WTC11 (cell line): ENCODE results near the gene ZDBF2.

Source experiments
- CBFB ChIP-seq: sonication (generic); formaldehyde crosslinking; IDR thresholded peaks from 2 replicates; pipeline ENCODE4 v1.8.1; 2022; ENCODE audit warnings: mild to moderate bottlenecking, low read depth, missing genetic modification reagents
- CREM ChIP-seq: sonication (generic); formaldehyde crosslinking; IDR thresholded peaks from 2 replicates; pipeline ENCODE4 v1.8.1; 2022; ENCODE audit warnings: mild to moderate bottlenecking, missing genetic modification reagents, moderate library complexity
- ELF4 ChIP-seq: sonication (generic); formaldehyde crosslinking; IDR thresholded peaks from 2 replicates; pipeline ENCODE4 v1.8.1; 2022; ENCODE audit warnings: low read depth, mild to moderate bottlenecking, moderate library complexity, missing genetic modification reagents
- ESRRA ChIP-seq: sonication (generic); formaldehyde crosslinking; IDR thresholded peaks from 2 replicates; pipeline ENCODE4 v1.8.1; 2022; ENCODE audit warnings: mild to moderate bottlenecking, missing genetic modification reagents, borderline replicate concordance
- TP53 ChIP-seq: sonication (generic); formaldehyde crosslinking; IDR thresholded peaks from 2 replicates; pipeline ENCODE4 v1.8.1; 2023; ENCODE audit warnings: mild to moderate bottlenecking, missing genetic modification reagents
- TF ChIP-seq, protein P1 (sequence below): fragments of 200-600 bp; IDR thresholded peaks from 2 replicates; pipeline ENCODE4 v1.8.0; 2022; ENCODE audit warnings: antibody characterized with exemption
- TF ChIP-seq, protein P2 (sequence below): sonication (generic); formaldehyde crosslinking; IDR thresholded peaks from 2 replicates; pipeline ENCODE4 v1.8.0; 2022; ENCODE audit warnings: mild to moderate bottlenecking, missing genetic modification reagents
- TF ChIP-seq, protein P3 (sequence below): sonication (generic); formaldehyde crosslinking; IDR thresholded peaks from 2 replicates; pipeline ENCODE4 v1.8.1; 2022; ENCODE audit warnings: low read depth, missing genetic modification reagents, borderline replicate concordance
- TF ChIP-seq, protein P4 (sequence below): sonication (generic); formaldehyde crosslinking; IDR thresholded peaks from 2 replicates; pipeline ENCODE4 v1.8.1; 2023; ENCODE audit warnings: mild to moderate bottlenecking, missing genetic modification reagents

DNA sequence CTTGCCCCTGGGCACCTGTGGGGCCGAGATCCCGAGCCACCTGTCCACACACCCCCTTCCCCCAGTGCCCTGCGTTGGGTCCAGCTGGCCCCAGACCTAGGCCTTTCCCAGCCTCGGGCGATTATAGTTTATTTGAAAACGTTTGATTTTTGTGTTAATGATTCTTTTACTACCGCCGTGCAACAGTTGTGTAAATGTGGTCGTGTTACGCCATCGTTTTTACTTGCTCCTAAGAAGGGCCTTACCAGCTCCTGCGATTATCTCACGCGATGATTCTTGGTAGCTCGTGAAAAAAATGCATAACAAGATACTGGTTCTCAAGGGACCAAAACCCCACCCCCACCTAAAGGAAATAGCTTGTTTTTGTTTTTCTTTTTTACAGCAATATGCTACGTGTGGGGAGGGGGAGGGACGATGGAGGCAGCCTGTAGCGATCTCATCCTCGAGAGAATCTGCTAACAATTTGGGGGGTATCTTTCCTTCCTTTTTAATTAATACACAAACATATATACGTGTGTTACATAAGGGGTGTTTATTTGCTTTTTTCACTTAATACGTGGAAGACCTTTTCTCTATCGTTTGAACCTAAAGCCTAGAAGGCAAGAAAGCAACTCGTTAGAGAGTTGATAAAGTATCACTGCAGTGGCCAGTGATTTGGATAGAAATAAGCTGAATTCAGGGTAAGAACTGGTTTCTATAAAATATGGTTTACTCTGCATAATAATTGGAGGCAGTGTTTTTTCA, 1.0 kb downstream of the ZDBF2 start:
- TF ChIP-seq CREM (CRISPR knock-in tag) (no peak), ELF4 (CRISPR knock-in tag) (no peak), CBFB (no peak), ESRRA (CRISPR knock-in tag) (no peak), TP53 (CRISPR knock-in tag) (no peak)
- TF ChIP-seq, protein P1, sequence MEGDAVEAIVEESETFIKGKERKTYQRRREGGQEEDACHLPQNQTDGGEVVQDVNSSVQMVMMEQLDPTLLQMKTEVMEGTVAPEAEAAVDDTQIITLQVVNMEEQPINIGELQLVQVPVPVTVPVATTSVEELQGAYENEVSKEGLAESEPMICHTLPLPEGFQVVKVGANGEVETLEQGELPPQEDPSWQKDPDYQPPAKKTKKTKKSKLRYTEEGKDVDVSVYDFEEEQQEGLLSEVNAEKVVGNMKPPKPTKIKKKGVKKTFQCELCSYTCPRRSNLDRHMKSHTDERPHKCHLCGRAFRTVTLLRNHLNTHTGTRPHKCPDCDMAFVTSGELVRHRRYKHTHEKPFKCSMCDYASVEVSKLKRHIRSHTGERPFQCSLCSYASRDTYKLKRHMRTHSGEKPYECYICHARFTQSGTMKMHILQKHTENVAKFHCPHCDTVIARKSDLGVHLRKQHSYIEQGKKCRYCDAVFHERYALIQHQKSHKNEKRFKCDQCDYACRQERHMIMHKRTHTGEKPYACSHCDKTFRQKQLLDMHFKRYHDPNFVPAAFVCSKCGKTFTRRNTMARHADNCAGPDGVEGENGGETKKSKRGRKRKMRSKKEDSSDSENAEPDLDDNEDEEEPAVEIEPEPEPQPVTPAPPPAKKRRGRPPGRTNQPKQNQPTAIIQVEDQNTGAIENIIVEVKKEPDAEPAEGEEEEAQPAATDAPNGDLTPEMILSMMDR = no peak
- TF ChIP-seq, protein P2, sequence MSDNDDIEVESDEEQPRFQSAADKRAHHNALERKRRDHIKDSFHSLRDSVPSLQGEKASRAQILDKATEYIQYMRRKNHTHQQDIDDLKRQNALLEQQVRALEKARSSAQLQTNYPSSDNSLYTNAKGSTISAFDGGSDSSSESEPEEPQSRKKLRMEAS (CRISPR knock-in tag) = no peak
- TF ChIP-seq, protein P3, sequence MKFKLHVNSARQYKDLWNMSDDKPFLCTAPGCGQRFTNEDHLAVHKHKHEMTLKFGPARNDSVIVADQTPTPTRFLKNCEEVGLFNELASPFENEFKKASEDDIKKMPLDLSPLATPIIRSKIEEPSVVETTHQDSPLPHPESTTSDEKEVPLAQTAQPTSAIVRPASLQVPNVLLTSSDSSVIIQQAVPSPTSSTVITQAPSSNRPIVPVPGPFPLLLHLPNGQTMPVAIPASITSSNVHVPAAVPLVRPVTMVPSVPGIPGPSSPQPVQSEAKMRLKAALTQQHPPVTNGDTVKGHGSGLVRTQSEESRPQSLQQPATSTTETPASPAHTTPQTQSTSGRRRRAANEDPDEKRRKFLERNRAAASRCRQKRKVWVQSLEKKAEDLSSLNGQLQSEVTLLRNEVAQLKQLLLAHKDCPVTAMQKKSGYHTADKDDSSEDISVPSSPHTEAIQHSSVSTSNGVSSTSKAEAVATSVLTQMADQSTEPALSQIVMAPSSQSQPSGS (CRISPR knock-in tag) = no peak
- TF ChIP-seq, protein P4, sequence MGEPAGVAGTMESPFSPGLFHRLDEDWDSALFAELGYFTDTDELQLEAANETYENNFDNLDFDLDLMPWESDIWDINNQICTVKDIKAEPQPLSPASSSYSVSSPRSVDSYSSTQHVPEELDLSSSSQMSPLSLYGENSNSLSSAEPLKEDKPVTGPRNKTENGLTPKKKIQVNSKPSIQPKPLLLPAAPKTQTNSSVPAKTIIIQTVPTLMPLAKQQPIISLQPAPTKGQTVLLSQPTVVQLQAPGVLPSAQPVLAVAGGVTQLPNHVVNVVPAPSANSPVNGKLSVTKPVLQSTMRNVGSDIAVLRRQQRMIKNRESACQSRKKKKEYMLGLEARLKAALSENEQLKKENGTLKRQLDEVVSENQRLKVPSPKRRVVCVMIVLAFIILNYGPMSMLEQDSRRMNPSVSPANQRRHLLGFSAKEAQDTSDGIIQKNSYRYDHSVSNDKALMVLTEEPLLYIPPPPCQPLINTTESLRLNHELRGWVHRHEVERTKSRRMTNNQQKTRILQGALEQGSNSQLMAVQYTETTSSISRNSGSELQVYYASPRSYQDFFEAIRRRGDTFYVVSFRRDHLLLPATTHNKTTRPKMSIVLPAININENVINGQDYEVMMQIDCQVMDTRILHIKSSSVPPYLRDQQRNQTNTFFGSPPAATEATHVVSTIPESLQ (CRISPR knock-in tag) = no peak
